Upper lobe of left lung (tissue), 6 donors: ENCODE results near the gene WFIKKN1. TPM values are rescaled to one million over a fixed set of nuclear protein-coding genes. Genes with fewer than 3 reads are reported as not detected.
A peak's percentile ranks its signal among the peaks of the same experiment; 100 is the strongest.

ENCODE experiments used
- ATAC-seq, 2 donors: fragments of 200-7000 bp; cut with Tn5 transposase; one replicate each; pipeline ENCODE4 v1.9.1; 2022; ENCODE audit warnings: mild to moderate bottlenecking in 2 of 2, moderate library complexity in 2 of 2; ENCODE audit not compliant: low FRiP score in 2 of 2
- DNase-seq, 2 donors: peaks; one replicate each; pipeline ENCODE4 v3.0.0-alpha.2; 2019 to 2020
- H3K27ac ChIP-seq, 4 donors: fragments of 200-600 bp; sonication (generic); one replicate each; pipeline ENCODE4 v1.5.1; 2016 to 2019
- H3K27me3 ChIP-seq, 4 donors: fragments of 200-600 bp; sonication (generic); one replicate each; pipeline ENCODE4 v1.5.1; 2017 to 2019
- H3K36me3 ChIP-seq, 4 donors: fragments of 200-600 bp; sonication (generic); one replicate each; pipeline ENCODE4 v1.5.1; 2016 to 2019
- H3K4me1 ChIP-seq, 4 donors: fragments of 200-600 bp; sonication (generic); one replicate each; pipeline ENCODE4 v1.5.1; 2018 to 2019
- H3K4me3 ChIP-seq, 4 donors: fragments of 200-600 bp; sonication (generic); one replicate each; pipeline ENCODE4 v1.5.1; 2017 to 2019; ENCODE audit warnings: mild to moderate bottlenecking in 2 of 4, moderate library complexity in 1 of 4
- H3K9me3 ChIP-seq, 4 donors: fragments of 200-600 bp; sonication (generic); one replicate each; pipeline ENCODE4 v1.5.1; 2018 to 2019
- CTCF ChIP-seq, 6 experiments: fragments of 450-650 bp in 4 of 6; fragments of 200-600 bp in 2 of 6; sonication (generic) in 2 of 6; IDR thresholded peaks; one replicate each; pipeline ENCODE4 v1.5.1; 2016 to 2019; ENCODE audit warnings: antibody characterized with exemption in 6 of 6
- EP300 ChIP-seq, 4 donors: sonication (generic); formaldehyde crosslinking; IDR thresholded peaks; one replicate each; pipeline ENCODE4 v1.5.1; 2017; ENCODE audit warnings: antibody characterized with exemption in 4 of 4, control low read depth in 2 of 4
- POLR2A ChIP-seq, 4 donors: fragments of 450-650 bp; IDR thresholded peaks; one replicate each; pipeline ENCODE4 v1.5.1; 2016 to 2017; ENCODE audit warnings: antibody characterized with exemption in 4 of 4, mild to moderate bottlenecking in 2 of 4
- POLR2AphosphoS5 ChIP-seq, 2 donors: sonication (generic); formaldehyde crosslinking; IDR thresholded peaks; one replicate each; pipeline ENCODE4 v1.5.1; 2017; ENCODE audit warnings: antibody characterized with exemption in 2 of 2
- WGBS, 2 donors: methylation state at CpG; one replicate each; pipeline ENCODE4 v1.1.5; 2017 to 2018; 5-methylcytosine and 5-hydroxymethylcytosine counted together
- total RNA-seq, 6 donors: library from RNA; depleted of rRNA in 4 of 6; stranded (reverse); fragments of >200 nt in 4 of 6; gene quantifications; one replicate each; pipeline versions ENCODE4 v1.1.0 to v1.2.1, GENCODE V29; 2016 to 2021
- donor health status: DM: no; HTN: no; CAD: no; lungs with moderate emphysema.
- donor health status: DM: no; HTN: yes; CAD: no; lungs with severe emphysema.

The WFIKKN1 gene
- total RNA-seq, 6 donors from 2014 or later, result 1.7 to 16.8 (median 5.8) TPM

GRCh38 chr16:662095-662494, 31.3 kb downstream of the WFIKKN1 start:
- Histone ChIP-seq H3K4me1 (peaks cover 13 to 22% (median 14%) of the 10 kb centered on the region in 4 donors), H3K27ac (no peak overlapping the region), H3K27me3 (no peaks in the 10 kb centered on the region), H3K9me3 (no peaks in the 10 kb centered on the region), H3K4me3 (no peak overlapping the region), H3K36me3 (peaks cover 0 to 17% (median 7%) of the 10 kb centered on the region in 4 donors)
- no peak for TF ChIP-seq CTCF (IDR thresholded peaks at IDR 0.05)
- TF ChIP-seq POLR2A (IDR thresholded peaks at IDR 0.05), result no peak
- TF ChIP-seq POLR2AphosphoS5 (IDR thresholded peaks at IDR 0.05), result no peak
- TF ChIP-seq EP300 (IDR thresholded peaks at IDR 0.05), result no peak
- WGBS, 2 donors, result 91 to 100% methylated on average over 4 to 11 of the region's 19 CpGs
- ATAC-seq (no peak), DNase-seq (no peak)

GRCh38 chr16:662597-662996, 31.8 kb downstream of the WFIKKN1 start:
- Histone ChIP-seq H3K9me3 (no peaks in the 10 kb centered on the region), H3K36me3 (peaks cover 0 to 12% (median 7%) of the 10 kb centered on the region in 4 donors), H3K4me3 (no peak overlapping the region), H3K27ac (no peak overlapping the region), H3K4me1 (peaks cover 17 to 27% (median 19%) of the 10 kb centered on the region in 4 donors), H3K27me3 (no peaks in the 10 kb centered on the region)
- DNase-seq (no peak), ATAC-seq (no peak)
- 94% methylated on average over 14 to 21 of the region's 21 CpGs for WGBS, 2 donors
- TF ChIP-seq POLR2AphosphoS5 (IDR thresholded peaks at IDR 0.05) (no peak), POLR2A (IDR thresholded peaks at IDR 0.05) (no peak), CTCF (IDR thresholded peaks at IDR 0.05) (no peak), EP300 (IDR thresholded peaks at IDR 0.05) (no peak)

- no peak for ATAC-seq
Measured at GRCh38 chr16:666572-666971, 35.8 kb downstream of the WFIKKN1 start.

GRCh38 chr16:667113-667779, 36.5 kb downstream of the WFIKKN1 start:
- no peaks in the 10 kb centered on the region for H3K27me3 ChIP-seq
- H3K4me1 ChIP-seq, result peaks cover 15 to 21% (median 16%) of the 10 kb centered on the region in 4 donors
- H3K9me3 ChIP-seq, result no peaks in the 10 kb centered on the region
- H3K36me3 ChIP-seq, result peaks cover 15 to 33% (median 31%) of the 10 kb centered on the region in 4 donors
- H3K27ac ChIP-seq, result peak overlapping the region; percentile 69 to 89 (median 87)
- no peak for ATAC-seq
- peak overlapping the region in 2 of 4 donors; percentile 100 for H3K4me3 ChIP-seq
- TF ChIP-seq POLR2A (IDR thresholded peaks at IDR 0.05), result no peak
- TF ChIP-seq EP300 (IDR thresholded peaks at IDR 0.05), result no peak
- no peak for TF ChIP-seq CTCF (IDR thresholded peaks at IDR 0.05)
- TF ChIP-seq POLR2AphosphoS5 (IDR thresholded peaks at IDR 0.05), result no peak
- peak in 1 of 2 donors; percentile 74 for DNase-seq
- WGBS, 2 donors, result 81 to 89% methylated on average over 9 to 20 of the region's 22 CpGs

More at GRCh38 chr16:666572-666971, 35.8 kb downstream of the WFIKKN1 start:
- no peaks in the 10 kb centered on the region for H3K9me3 ChIP-seq
- no peaks in the 10 kb centered on the region for H3K27me3 ChIP-seq
- peaks cover 15 to 26% (median 24%) of the 10 kb centered on the region in 4 donors for H3K36me3 ChIP-seq
- no peak overlapping the region for H3K4me3 ChIP-seq
- H3K4me1 ChIP-seq, result peaks cover 16 to 24% (median 16%) of the 10 kb centered on the region in 4 donors
- 91 to 96% methylated on average over 6 to 13 of the region's 13 CpGs for WGBS, 2 donors
- TF ChIP-seq POLR2AphosphoS5 (IDR thresholded peaks at IDR 0.05) (no peak), POLR2A (IDR thresholded peaks at IDR 0.05) (no peak), EP300 (IDR thresholded peaks at IDR 0.05) (no peak), CTCF (IDR thresholded peaks at IDR 0.05) (no peak)
- no peak for DNase-seq
- no peak overlapping the region for H3K27ac ChIP-seq
